ENCODE data around the gene NAT9. TPM values are rescaled to one million over a fixed set of nuclear protein-coding genes. Genes with fewer than 3 reads are reported as not detected.

Gene NAT9
- total and polyA plus RNA-seq, 2 of the 4 experiments (the other 2 are of a cell fraction), result 48.9 to 62.0 TPM

- Histone ChIP-seq H3K79me1 (ENCODE audit: low read depth in 1 of 2, low read length in 2 of 2) (no peaks in the 10 kb centered on the region), H2AK5ac (ENCODE audit: low read depth, low read length) (no peak overlapping the region), H4K20me1 (ENCODE audit: insufficient read depth, low read length) (no peaks in the 10 kb centered on the region), H4K91ac (ENCODE audit: insufficient read depth, low read depth, low read length) (no peak overlapping the region), H3K56ac (ENCODE audit: extremely low read depth, insufficient read depth, low read length) (no peak overlapping the region), H3K9ac (ENCODE audit: low read depth, low read length) (no peak overlapping the region), H2AFZ (replicated peaks; ENCODE audit: low read length, poor library complexity) (peak overlapping the region; percentile 43), H3K14ac (replicated peaks; ENCODE audit: low read depth, low read length) (no peak overlapping the region), H3K27me3 (ENCODE audit: control insufficient read depth, insufficient read depth, low read length) (peaks cover 3% of the 10 kb centered on the region; the same call in 1 of the 2 replicates), H3K4ac (ENCODE audit: low read depth, low read length) (no peak overlapping the region), H3K4me2 (ENCODE audit: low read depth, low read length) (no peak overlapping the region), H3K27ac (ENCODE audit: insufficient read depth, low read length) (no peak overlapping the region), H2BK120ac (ENCODE audit: low read depth, low read length) (no peak overlapping the region), H2BK5ac (ENCODE audit: low read depth, low read length, poor library complexity, severe bottlenecking) (no peak overlapping the region), H2BK20ac (ENCODE audit: low read depth, low read length) (no peak overlapping the region), H3K36me3 (ENCODE audit: control insufficient read depth, insufficient read depth, low read length) (no peaks in the 10 kb centered on the region), H3K23ac (ENCODE audit: low read depth, low read length) (no peak overlapping the region), H3K9me3 (ENCODE audit: control insufficient read depth, insufficient read depth, low read length) (peaks cover 3% of the 10 kb centered on the region; the same call in 1 of the 2 replicates), H3K4me3 (ENCODE audit: insufficient read depth, low read depth, low read length) (no peak overlapping the region), H3K18ac (ENCODE audit: low read depth, low read length) (no peak overlapping the region), H3K9me1 (ENCODE audit: insufficient read depth, low read length) (no peaks in the 10 kb centered on the region), H4K8ac (ENCODE audit: low read depth in 2 of 2, low read length in 2 of 2) (no peak overlapping the region), H2BK15ac (ENCODE audit: low read depth, low read length) (no peak overlapping the region), H4K5ac (ENCODE audit: low read depth, low read length) (no peak overlapping the region), H2AK9ac (replicated peaks; ENCODE audit: low read depth, low read length, poor library complexity) (no peak overlapping the region), H3K4me1 (ENCODE audit: control insufficient read depth, insufficient read depth, low read length) (no peaks in the 10 kb centered on the region)
- no peak for DNase-seq
- no peak for TF ChIP-seq RAD21 (IDR thresholded peaks at IDR 0.05; ENCODE audit: low read length)
- no peak for TF ChIP-seq POLR2A (IDR thresholded peaks at IDR 0.05; ENCODE audit: low read depth, low read length)
- TF ChIP-seq RCOR1 (IDR thresholded peaks at IDR 0.05; ENCODE audit: insufficient replicate concordance, low read length), result no peak
- no peak for TF ChIP-seq CTCF (conservative IDR thresholded peaks at IDR 0.05; ENCODE audit: low read depth, low read length)
- TF ChIP-seq SMC3 (IDR thresholded peaks at IDR 0.05; ENCODE audit: low read depth, low read length), result no peak
- no peak for TF ChIP-seq MXI1 (IDR thresholded peaks at IDR 0.05; ENCODE audit: borderline replicate concordance, low read depth, low read length)
- TF ChIP-seq USF2 (IDR thresholded peaks at IDR 0.05; ENCODE audit: low read depth, low read length), result no peak
- TF ChIP-seq BHLHE40 (IDR thresholded peaks at IDR 0.05; ENCODE audit: low read depth, low read length), result no peak
- no peak for TF ChIP-seq CHD1 (IDR thresholded peaks at IDR 0.05; ENCODE audit: low read depth, low read length)
- no peak for TF ChIP-seq FOS (IDR thresholded peaks at IDR 0.05; ENCODE audit: low read depth, low read length)
- no peak for TF ChIP-seq MAFK (IDR thresholded peaks at IDR 0.05; ENCODE audit: low read depth, low read length)
- TF ChIP-seq MAZ (IDR thresholded peaks at IDR 0.05; ENCODE audit: borderline replicate concordance, low read depth, low read length), result no peak
- TF ChIP-seq ELK1 (IDR thresholded peaks at IDR 0.05; ENCODE audit: borderline replicate concordance, low read depth, low read length), result no peak
- no peak for TF ChIP-seq RFX5 (IDR thresholded peaks at IDR 0.05; ENCODE audit: low read depth, low read length)
- 100% methylated on average over 2 of the region's 5 CpGs; no CpG with 5 or more reads in 1 of the 2 experiments for WGBS, 2 experiments (ENCODE audit: extremely low coverage in 2 of 2, insufficient read length in 1 of 2)
- no TSS peak for BruUV-seq (replicated peaks)
- POLR2A ChIA-PET (ENCODE audit: unreplicated experiment), result no interaction called here
- dilution Hi-C loops (cut with HindIII; ENCODE audit: low sequenced_read_pairs, unreplicated experiment), result no loop called here
- ATAC-seq (ENCODE audit: low read depth), result no peak
- in situ Hi-C loops (cut with MboI; ENCODE audit: low sequenced_read_pairs), result no loop called here
- CTCF ChIA-PET, result no interaction called here
- intact Hi-C loops (cut with micrococcal nuclease), result no loop called here
Measured at GRCh38 chr17:74729368-74729767, 46.8 kb downstream of the NAT9 start.

Data from IMR-90 (cell line).